HAP-1 (cell line): Measurements from ENCODE around the gene RPRD1B.
A peak's percentile ranks its signal among the peaks of the same experiment; 100 is the strongest.

Experiments
- DNase-seq, 2 experiments: peaks; one replicate each; pipeline ENCODE4 v3.0.0-alpha.2; 2016 to 2020; ENCODE audit warnings: low spot score in 2 of 2
- H3K27me3 ChIP-seq: fragments of 250-450 bp; sonication (Bioruptor Pico); 2 replicates; pipeline ENCODE4 v1.5.1; 2020; ENCODE audit warnings: low read depth, mild to moderate bottlenecking, moderate library complexity
- H3K36me3 ChIP-seq: fragments of 250-450 bp; sonication (Bioruptor Pico); replicated peaks from 2 replicates; pipeline ENCODE4 v1.5.1; 2020; ENCODE audit warnings: mild to moderate bottlenecking
- H3K4me1 ChIP-seq: fragments of 250-450 bp; sonication (Bioruptor Pico); 2 replicates; pipeline ENCODE4 v1.5.1; 2020; ENCODE audit warnings: mild to moderate bottlenecking
- H3K4me3 ChIP-seq: fragments of 250-450 bp; sonication (Bioruptor Pico); 2 replicates; pipeline ENCODE4 v1.5.1; 2020; ENCODE audit warnings: mild to moderate bottlenecking, moderate library complexity
- H3K9me3 ChIP-seq: fragments of 250-450 bp; sonication (Bioruptor Pico); 2 replicates; pipeline ENCODE4 v1.5.1; 2020; ENCODE audit warnings: mild to moderate bottlenecking, moderate library complexity
- in situ Hi-C: fragments of 300-500 bp; cut with MboI; formaldehyde crosslinking; loops from 3 replicates; pipeline ENCODE4 v1.14.3; 2020; ENCODE audit warnings: low sequenced_read_pairs, inconsistent platforms, mixed read lengths

The RPRD1B gene

DNA sequence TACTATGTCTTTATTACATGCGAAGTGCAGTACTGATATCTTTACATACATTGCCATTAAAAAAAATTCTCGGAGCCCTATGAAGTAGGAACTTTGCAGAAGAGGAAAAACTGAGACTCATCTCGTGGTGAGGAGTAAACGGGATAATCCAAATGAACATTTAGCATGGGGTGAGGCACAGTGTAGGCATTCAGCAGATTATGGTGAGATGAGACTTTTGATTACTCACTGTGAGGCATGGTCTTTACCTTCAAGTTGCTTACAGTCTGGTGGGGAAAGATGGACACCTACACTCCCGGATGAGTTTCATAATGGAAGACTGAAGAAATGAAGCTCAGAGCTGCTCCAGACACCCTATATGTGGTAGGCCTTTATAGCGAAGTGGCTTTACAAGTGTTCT, 1.4 kb downstream of the RPRD1B start:
- H3K4me3 ChIP-seq, result peak overlapping the region; percentile 68
- in situ Hi-C loops, result no loop called here
- H3K36me3 ChIP-seq, result peaks cover 29% of the 10 kb centered on the region

DNA sequence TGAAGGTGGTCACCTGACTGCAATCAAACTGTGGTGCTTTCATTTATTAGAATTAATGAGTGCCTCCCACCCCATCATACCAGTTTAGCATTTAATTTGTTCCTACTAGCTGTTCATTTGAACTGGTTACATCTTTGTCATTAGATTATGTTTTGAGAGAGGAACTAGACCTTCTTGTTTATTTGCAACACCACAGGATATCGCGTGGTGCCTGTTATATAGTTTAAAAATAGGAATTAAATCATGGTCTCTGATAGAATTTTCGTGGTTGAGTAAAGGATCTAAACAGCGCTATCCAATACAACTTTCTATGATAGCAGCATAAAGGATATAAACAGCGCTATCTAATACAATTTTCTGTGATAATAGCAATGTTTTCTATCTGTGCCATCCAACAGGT, 2.8 kb downstream of the RPRD1B start:
- Histone ChIP-seq H3K9me3 (no peaks in the 10 kb centered on the region), H3K4me1 (peaks cover 20% of the 10 kb centered on the region), H3K4me3 (no peak overlapping the region), H3K36me3 (peaks cover 39% of the 10 kb centered on the region), H3K27me3 (no peaks in the 10 kb centered on the region)
- in situ Hi-C loops, result no loop called here
- DNase-seq, result no peak

More for the DNA sequence above, 1.4 kb downstream of the RPRD1B start:
- Histone ChIP-seq H3K4me1 (peaks cover 22% of the 10 kb centered on the region), H3K9me3 (no peaks in the 10 kb centered on the region; the same call in 1 of the 2 replicates), H3K27me3 (no peaks in the 10 kb centered on the region)
- no peak for DNase-seq

- Histone ChIP-seq H3K36me3 (peaks cover 59% of the 10 kb centered on the region), H3K4me1 (no peaks in the 10 kb centered on the region), H3K27me3 (no peaks in the 10 kb centered on the region), H3K9me3 (no peaks in the 10 kb centered on the region), H3K4me3 (no peak overlapping the region)
- in situ Hi-C loops, result no loop called here
- DNase-seq, result no peak
Observed at GRCh38 chr20:38040276-38040675, 6.7 kb downstream of the RPRD1B start.

GRCh38 chr20:38043512-38044300, 10.2 kb downstream of the RPRD1B start:
- Histone ChIP-seq H3K27me3 (no peaks in the 10 kb centered on the region), H3K36me3 (peaks cover 48% of the 10 kb centered on the region), H3K9me3 (no peaks in the 10 kb centered on the region), H3K4me1 (no peaks in the 10 kb centered on the region), H3K4me3 (no peak overlapping the region)
- in situ Hi-C loops, result no loop called here
- DNase-seq, result no peak

GRCh38 chr20:38044685-38045084, 11.1 kb downstream of the RPRD1B start:
- peaks cover 54% of the 10 kb centered on the region for H3K36me3 ChIP-seq
- in situ Hi-C loops, result no loop called here
- no peak overlapping the region for H3K4me3 ChIP-seq
- no peaks in the 10 kb centered on the region for H3K9me3 ChIP-seq
- H3K4me1 ChIP-seq, result no peaks in the 10 kb centered on the region
- no peaks in the 10 kb centered on the region for H3K27me3 ChIP-seq
- DNase-seq, result no peak

DNA sequence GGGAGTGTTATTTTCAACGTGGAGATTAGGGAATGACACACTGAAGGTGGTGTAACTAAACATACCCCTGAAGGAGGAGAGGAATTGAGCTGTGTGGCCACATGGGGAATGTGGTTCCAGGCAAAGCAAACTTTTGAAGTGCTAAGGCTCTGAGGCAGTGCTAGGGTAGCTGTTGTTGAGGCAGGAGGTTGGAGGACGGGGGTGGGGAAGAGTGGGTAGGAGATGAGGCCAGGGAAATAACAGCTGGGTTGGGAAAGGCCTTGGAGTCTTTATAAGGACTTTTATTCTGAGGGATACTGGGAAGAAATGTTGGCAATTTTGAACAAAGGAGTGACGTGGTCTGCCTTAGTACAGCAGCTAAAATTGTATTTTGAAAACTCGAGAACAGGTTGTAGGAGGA, 13.0 kb downstream of the RPRD1B start:
- Histone ChIP-seq H3K27me3 (no peaks in the 10 kb centered on the region), H3K4me3 (no peak overlapping the region), H3K36me3 (peaks cover 52% of the 10 kb centered on the region), H3K4me1 (peaks cover 16% of the 10 kb centered on the region), H3K9me3 (no peaks in the 10 kb centered on the region)
- in situ Hi-C loops, result no loop called here
- no peak for DNase-seq

DNA sequence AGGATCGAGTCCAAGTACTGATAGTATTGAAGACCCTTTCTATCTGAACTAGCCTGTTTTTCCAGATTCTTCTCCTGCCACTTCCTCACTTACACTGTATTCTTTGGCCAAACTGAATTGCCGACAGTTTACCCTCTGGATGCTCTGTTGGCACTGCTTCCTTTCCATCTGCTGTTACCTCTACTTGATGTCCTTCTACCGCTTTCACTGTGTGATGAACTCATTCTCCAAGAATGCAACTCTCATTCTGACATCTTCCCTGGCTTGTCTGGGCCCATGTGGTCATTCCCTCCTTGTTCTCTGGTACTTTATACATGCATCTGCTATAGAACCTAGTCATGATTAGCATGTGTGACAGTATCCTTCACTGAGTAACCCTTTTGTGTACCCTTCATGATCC, 16.3 kb downstream of the RPRD1B start:
- Histone ChIP-seq H3K27me3 (no peaks in the 10 kb centered on the region), H3K36me3 (peaks cover 26% of the 10 kb centered on the region), H3K4me3 (no peak overlapping the region), H3K9me3 (no peaks in the 10 kb centered on the region), H3K4me1 (peaks cover 31% of the 10 kb centered on the region)
- DNase-seq, result no peak
- in situ Hi-C loops, result loop anchor here (10.0 to 25.0 kb wide), 2 partner anchors 113 to 365 kb away; partner anchors contain the start of gene TGM2

DNA sequence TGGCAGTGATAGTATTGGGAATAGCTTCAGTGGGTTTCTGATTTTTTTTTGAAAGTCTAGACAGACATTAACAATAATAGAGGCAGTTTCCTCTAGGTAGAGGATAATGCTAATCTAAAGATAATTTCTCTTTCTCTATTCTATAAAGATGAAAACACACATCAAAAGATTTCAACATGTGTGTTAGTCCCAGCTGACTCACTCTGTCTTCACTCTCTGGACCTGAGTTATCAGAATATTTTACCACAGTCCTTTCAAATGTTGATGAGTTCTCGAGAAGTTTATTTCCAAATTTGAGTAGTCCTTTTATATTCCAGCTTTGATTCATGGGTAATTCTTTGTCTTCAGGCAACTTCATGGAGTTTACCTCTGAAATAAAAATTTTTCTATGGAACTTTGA, 17.1 kb downstream of the RPRD1B start:
- H3K4me3 ChIP-seq, result no peak overlapping the region
- DNase-seq, result peak in 1 of 2 experiments; percentile 54

GRCh38 chr20:38052870-38053269, 19.3 kb downstream of the RPRD1B start:
- Histone ChIP-seq H3K9me3 (peaks cover 1% of the 10 kb centered on the region; the same call in 1 of the 2 replicates), H3K4me3 (no peak overlapping the region), H3K36me3 (peaks cover 26% of the 10 kb centered on the region), H3K4me1 (peaks cover 31% of the 10 kb centered on the region), H3K27me3 (no peaks in the 10 kb centered on the region)
- DNase-seq, result no peak
- in situ Hi-C loops, result loop anchor here (10.0 to 25.0 kb wide), 2 partner anchors 109 to 362 kb away; partner anchors contain the start of gene TGM2

More for the DNA sequence above, 17.1 kb downstream of the RPRD1B start:
- H3K9me3 ChIP-seq, result no peaks in the 10 kb centered on the region
- in situ Hi-C loops, result loop anchor here (10.0 to 25.0 kb wide), 2 partner anchors 112 to 364 kb away; partner anchors contain the start of gene TGM2
- H3K4me1 ChIP-seq, result peaks cover 31% of the 10 kb centered on the region
- H3K36me3 ChIP-seq, result peaks cover 26% of the 10 kb centered on the region
- no peaks in the 10 kb centered on the region for H3K27me3 ChIP-seq

GRCh38 chr20:38054647-38055046, 21.1 kb downstream of the RPRD1B start:
- Histone ChIP-seq H3K36me3 (peaks cover 34% of the 10 kb centered on the region), H3K27me3 (no peaks in the 10 kb centered on the region)
- in situ Hi-C loops, result loop anchor here (5.0 to 25.0 kb wide), 3 partner anchors 108 to 360 kb away; partner anchors contain the start of gene TGM2

DNA sequence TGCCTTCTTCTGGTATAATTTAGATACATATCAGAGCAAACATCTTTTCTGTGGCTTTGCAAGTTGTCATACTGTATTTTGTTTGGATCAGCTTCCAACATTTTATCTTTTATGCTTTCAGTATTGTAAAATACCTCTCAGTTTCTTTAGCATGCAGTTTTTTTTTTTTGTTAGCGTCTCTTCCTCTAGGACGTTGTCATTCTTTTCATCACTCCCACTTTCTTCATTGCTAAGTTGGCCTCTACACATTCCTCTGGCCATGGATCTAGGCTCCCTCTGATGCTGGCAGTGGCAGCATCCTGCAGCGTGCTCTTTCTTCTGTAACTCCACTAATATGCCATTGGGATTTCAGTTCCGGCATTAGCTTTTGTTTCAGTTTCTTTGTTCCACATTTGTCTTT, 21.7 kb downstream of the RPRD1B start:
- in situ Hi-C loops, result loop anchor here (5.0 to 25.0 kb wide), 3 partner anchors 107 to 360 kb away; partner anchors contain the start of gene TGM2
- Histone ChIP-seq H3K9me3 (peaks cover 3% of the 10 kb centered on the region; the same call in 1 of the 2 replicates), H3K4me1 (peaks cover 28% of the 10 kb centered on the region), H3K4me3 (no peak overlapping the region), H3K36me3 (peaks cover 35% of the 10 kb centered on the region), H3K27me3 (no peaks in the 10 kb centered on the region)
- no peak for DNase-seq

More at GRCh38 chr20:38054647-38055046, 21.1 kb downstream of the RPRD1B start:
- H3K9me3 ChIP-seq, result peaks cover 3% of the 10 kb centered on the region; the same call in 1 of the 2 replicates
- no peak for DNase-seq
- H3K4me1 ChIP-seq, result peaks cover 31% of the 10 kb centered on the region
- H3K4me3 ChIP-seq, result no peak overlapping the region

DNA sequence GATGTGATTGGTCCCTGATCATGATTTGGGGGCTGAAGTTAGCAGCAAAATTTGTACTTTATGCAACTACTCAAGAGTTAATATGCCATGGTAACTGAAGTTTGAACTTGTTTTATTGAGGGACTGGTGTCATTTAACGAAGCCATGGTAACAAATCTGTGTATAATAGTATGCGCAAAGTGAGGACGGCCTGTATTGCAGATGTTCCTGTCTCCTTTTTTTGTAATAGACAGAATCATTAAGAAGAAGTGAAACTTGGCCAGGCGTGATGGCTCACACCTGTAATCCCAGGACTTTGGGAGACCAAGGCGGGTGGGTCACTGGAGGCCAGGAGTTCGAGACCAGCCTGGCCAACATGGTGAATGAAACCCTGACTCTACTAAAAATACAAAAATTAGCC, 22.3 kb downstream of the RPRD1B start:
- no peak overlapping the region for H3K4me3 ChIP-seq
- in situ Hi-C loops, result loop anchor here (5.0 to 25.0 kb wide), 3 partner anchors 106 to 359 kb away; partner anchors contain the start of gene TGM2
- no peak for DNase-seq
- peaks cover 3% of the 10 kb centered on the region; the same call in 1 of the 2 replicates for H3K9me3 ChIP-seq
- peaks cover 22% of the 10 kb centered on the region for H3K4me1 ChIP-seq
- no peaks in the 10 kb centered on the region for H3K27me3 ChIP-seq
- peaks cover 40% of the 10 kb centered on the region for H3K36me3 ChIP-seq

GRCh38 chr20:38057351-38057972, 23.9 kb downstream of the RPRD1B start:
- Histone ChIP-seq H3K9me3 (peaks cover 3% of the 10 kb centered on the region; the same call in 1 of the 2 replicates), H3K27me3 (no peaks in the 10 kb centered on the region), H3K36me3 (peaks cover 50% of the 10 kb centered on the region), H3K4me3 (no peak overlapping the region), H3K4me1 (peaks cover 6% of the 10 kb centered on the region)
- DNase-seq, result peak; percentile 73 to 88
- in situ Hi-C loops, result loop anchor here (5.0 to 25.0 kb wide), 3 partner anchors 105 to 357 kb away; partner anchors contain the start of gene TGM2
